NCI-H446 (cell line): ENCODE measurements around the gene DSG2.
A peak's percentile ranks its signal among the peaks of the same experiment; 100 is the strongest.

Source experiments
- DNase-seq, 2 experiments: peaks; one replicate each; lab custom pipeline; 2025; lab: John Stamatoyannopoulos, UW

The DSG2 gene

DNA sequence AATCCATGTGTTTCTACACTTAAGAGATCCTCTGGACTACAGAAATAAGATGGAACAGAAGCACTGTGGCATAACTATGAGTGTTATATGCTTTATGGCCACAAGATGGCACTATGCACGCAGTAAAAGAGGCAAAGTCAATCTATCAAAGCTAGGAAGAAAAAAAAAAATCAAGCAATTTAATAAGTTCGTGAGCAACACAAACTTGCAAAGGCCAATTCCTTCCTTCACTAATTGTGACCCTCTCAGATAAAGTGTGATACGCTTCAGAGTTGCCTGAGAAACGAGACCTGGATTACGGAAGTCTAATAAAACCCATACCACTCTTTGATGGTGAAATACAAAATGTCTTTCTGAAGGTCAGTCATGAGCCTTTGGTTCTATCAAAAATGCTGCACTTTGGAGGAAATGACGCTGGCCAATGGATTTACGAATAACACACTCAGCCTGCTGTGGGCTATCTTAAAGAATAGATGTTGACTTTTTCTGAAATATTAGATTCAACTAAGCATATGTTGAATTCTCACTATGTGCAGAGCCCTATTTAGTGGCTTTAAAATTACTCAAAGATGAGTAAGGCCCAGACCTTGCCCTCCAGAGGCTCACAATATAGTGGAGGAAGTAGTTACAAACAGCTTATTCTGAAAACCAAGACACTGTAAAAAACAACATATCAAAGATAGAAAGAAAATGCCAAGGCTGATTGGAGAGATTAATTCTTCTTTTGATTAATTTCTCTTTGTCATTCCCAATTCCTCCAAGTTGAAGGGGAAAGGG is 58.2 kb downstream of the DSG2 start:
- DNase-seq = peak; percentile 1 to 60

DNA sequence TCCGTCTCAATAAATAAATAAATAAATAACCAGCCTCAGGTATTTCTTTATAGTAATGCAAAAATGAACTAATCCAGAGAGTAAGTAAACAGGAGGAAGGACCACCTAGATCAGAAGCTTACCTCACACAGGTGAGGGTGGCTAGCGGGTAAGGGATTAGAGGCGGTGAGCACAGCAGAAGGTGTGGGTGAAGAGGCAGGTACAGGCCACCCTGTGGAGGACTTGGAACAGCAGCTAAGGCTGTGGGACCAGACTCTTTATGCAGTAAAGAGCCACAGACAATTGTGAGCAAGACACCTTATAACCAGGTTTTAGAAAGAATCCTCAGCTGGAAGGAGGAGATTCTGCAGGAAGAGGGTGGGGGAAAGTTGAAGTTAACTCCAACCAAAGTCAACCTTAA is 59.5 kb downstream of the DSG2 start:
- no peak for DNase-seq

DNA sequence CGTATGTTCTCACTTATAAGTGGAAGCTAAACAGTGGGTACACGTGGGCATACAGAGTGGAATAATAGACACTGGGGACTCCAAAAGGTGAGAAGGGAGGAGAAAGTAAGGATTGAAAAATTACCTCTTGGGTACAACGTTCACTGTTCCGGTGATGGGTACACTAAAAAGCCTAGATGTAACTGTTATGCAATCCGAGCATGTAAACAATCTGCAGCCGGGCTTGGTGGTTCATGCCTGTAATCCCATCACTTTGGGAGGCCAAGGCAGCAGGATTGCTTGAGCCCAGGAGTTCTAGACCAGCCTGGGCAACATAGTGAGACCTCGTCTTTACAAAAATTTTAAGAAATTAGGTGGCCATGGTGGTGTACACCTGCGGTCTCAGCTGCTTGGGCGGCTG is 60.6 kb downstream of the DSG2 start:
- no peak for DNase-seq

DNA sequence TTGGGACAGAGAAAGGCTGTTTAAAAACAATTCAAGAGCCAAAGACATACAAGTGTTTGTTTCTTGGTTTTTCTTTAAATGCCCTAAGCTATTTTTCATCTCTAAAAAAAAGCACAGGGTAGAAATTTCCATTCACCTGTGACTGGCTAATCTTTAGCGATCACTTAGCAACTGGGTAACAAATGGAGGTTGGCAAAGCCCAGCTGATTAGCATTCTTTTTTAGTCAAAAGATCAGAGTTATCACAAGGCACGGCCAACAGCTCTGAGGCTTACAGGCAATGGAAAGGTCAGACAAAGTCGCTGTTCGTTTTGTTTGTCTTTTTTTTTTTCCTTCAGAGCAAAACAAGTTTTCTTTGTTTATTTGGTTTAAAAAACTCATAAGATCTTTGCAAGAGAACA is 64.7 kb downstream of the DSG2 start:
- no peak for DNase-seq

DNA sequence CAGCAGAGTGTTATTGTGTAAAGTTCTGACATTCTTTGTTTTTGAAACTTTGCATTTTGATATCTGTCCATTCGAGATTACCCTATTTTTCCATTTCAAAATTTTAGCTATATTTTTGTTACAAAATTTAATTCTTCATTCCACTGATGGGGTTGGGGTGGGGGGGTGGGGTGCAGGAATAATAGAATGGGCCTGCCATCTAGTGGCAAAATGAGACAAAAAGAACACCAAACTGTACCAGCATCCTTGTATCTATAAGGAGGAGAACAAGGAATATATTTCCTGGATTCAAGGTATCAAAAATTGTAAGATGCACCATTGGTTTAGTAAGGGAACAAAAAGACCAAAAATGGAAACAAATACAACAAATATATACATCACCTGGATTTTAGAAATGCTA is 65.8 kb downstream of the DSG2 start:
- no peak for DNase-seq

DNA sequence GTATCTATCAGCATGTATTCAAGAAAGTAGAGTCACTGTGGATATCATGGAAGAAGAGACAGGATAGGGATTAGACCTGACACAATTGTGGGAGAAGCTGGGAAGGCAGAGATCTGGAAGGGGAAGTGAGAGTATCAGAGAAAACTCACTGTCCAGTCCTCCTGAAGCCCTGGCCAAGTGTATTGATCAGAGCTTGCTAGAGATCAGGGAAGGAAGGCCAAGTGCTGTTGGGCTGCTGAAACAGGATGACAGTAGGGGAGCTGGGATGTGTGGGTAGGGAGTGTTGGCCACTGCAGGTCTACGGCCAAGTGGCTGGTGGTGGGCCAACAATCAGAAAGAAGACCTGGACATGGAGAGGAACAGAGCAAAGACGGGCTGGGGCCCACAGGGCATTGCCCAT is 67.4 kb downstream of the DSG2 start:
- no peak for DNase-seq

DNA sequence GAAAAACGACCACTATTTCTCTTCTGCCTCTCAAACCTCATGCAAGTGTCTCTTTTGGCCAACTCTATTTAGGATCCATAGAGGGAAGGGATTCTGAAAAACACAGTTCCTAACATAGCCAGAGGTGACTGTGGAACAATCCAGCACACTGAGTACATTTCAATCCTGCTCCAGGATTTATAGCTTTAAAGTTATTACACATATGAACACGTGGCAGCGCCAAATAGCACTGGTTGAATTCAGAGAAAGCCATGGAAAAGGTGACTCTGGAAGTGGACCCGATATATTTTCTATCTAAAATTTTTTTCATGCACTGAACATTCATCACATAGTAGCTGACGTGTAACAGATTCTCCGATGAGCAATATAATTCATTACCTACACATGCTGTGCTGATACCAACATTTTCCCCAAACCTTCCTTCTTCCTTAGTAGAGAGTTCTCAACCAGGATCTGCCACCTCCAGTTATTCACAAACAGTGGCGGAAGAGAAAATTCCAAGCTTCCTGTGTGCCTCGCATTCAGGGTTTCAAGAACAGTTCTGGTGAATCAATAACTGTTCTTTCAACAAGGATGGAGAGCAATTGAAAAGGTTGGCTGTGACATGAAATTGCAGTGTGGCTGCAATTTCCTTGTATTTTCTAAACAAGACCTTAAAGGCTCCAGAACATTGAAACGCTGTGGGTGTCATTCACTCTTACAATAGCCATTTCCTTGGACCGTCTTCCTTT is 68.0 kb downstream of the DSG2 start:
- DNase-seq = no peak

DNA sequence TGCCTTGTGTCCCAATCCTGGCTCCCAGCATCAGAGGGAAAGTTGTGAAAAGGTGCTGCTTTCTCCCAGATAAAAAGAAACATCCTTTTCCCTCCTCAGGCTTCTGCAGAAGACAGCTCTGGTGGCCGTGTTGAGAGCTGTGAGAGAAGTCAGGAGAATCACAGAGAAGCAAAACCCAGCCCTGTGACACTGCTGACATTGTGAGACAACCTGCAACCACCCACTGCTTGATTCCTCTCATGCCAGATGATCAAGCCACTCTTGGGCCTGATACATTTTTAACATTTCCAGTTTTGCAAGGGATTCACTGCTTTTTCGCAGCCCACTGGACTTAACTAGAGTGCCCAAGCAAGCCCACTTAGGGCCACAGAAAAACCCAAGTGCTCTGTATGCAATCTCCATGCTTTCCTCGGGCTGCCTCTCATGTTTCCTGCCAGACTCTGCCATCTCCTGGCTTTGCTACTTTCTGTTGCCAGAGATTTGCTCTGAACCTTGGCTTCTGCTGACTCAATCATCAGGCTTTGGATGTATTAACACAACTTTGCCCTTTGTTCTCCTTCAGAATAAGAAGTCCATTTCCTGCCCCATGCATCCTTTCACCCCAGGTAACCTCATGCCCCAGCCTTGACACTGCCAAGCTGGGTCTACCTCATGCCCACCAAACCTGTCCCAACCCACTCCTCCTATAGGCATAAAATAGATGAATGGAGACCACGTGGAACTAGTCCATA is 68.8 kb downstream of the DSG2 start:
- no peak for DNase-seq

DNA sequence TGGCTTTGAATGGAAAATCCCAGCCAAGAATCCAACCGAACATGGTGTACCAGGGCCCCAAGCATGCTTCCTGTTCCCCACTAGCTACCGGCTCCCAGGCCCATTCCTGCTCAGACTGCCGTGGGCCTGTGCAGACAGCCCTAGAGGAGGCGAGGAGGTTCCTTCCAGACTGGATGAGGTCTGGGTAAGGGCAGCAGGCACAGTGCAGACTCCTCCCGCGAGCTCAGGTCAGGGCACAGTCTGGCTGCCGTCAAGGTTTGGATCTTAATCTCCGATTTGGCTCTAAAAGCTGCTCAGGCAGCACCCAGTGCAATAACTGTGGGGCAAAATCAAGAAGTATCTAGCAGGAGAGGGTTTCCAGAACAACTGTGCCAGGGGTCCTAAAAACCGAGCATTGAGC is 74.4 kb downstream of the DSG2 start:
- no peak for DNase-seq

- no peak for DNase-seq
These were observed 75.1 kb downstream of the DSG2 start for GRCh38 chr18:31573051-31573450.

DNA sequence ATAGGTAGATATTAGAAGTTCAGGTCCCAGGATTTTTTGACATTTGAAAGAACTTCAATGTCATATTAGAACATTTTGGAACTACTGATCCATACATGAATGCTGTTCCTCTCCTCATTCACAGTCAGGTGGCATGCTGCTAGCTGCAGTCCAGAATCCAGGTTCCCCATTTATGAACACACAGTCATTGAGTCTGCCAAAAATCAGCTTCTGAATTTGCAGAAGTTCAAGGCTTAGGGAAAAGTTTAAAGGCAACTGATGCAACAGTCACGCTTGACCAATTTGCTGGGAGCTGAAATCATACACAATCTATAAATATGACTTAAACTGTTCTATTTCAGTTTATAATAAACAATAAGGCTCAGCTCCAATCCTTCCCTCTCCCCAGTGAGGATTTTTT is 76.4 kb downstream of the DSG2 start:
- no peak for DNase-seq

GRCh38 chr18:31575515-31576257 is 77.7 kb downstream of the DSG2 start:
- no peak for DNase-seq

DNA sequence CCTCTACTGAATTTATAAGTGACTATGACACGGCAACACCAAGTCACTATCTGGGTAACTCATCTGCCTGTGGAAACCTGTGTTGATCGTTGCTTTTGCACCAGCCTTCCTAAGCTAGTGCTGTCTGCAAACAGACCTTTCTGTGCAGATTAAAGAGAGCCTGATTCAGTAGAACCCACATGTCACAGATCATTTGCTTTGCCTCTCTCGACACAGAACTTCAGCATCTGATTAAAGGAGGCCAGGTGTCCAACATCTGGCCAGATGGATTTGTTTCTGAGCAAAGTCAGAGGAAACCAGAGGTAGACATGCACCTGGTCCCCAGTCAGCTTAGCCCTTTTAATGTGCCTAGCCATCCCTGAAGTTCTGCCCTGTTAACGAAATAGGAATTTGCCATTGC is 78.7 kb downstream of the DSG2 start:
- DNase-seq = no peak

GRCh38 chr18:31577195-31577594 is 79.2 kb downstream of the DSG2 start:
- no peak for DNase-seq

- DNase-seq = no peak
These were observed 80.1 kb downstream of the DSG2 start for GRCh38 chr18:31578126-31578525.

DNA sequence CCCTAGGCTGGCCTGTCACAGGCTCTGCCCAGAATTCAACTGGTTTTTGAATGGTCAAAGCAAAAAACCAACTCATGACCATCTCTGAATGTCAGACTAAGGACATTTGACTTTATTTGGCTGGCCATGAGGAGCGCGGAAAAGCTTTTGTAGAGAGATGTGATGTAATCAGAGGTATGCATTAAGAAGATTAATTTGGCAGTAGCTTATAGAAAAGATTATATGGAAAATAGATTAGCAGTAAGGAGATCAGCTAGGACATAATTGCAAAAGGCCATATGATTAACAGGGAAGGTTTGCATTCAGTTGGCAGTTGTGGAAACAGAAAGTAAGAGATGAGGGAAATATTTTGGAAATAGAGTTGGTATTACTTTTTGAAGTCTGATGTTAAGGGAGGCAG is 81.4 kb downstream of the DSG2 start:
- DNase-seq = no peak

- DNase-seq = no peak
These were observed 83.7 kb downstream of the DSG2 start for GRCh38 chr18:31581498-31582197.

DNA sequence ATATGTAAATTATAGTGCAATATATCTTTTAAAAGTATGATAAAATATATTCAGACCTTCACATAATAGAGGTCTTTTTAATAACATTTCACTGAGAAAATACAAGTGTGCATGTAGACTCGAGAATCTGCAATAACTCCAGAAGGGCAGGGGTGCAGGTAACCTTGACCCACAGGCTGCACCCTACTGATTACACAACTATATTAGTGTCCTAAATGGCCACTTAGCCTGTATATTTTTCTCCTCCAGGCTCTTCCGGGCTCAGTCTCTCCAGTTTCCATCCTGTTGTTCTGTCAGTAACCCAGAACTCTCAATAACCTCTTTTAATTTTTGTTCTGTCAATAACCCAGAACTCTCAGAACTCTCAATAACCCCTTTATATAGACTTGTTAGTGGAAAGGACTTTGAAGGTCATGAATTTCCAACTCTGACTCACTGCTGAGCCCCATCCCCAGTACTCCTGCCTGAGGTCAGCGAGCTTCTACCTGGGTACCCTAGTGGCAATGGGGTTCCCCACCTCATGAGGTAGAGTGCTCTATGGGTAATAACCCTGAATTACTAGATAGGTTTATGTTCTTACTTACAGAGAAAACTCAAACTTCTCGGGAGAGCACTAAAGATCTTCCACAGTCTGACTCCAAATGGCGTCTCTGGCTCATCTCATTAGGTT is 85.3 kb downstream of the DSG2 start:
- no peak for DNase-seq

- no peak for DNase-seq
These were observed 88.0 kb downstream of the DSG2 start for GRCh38 chr18:31585991-31586390.

DNA sequence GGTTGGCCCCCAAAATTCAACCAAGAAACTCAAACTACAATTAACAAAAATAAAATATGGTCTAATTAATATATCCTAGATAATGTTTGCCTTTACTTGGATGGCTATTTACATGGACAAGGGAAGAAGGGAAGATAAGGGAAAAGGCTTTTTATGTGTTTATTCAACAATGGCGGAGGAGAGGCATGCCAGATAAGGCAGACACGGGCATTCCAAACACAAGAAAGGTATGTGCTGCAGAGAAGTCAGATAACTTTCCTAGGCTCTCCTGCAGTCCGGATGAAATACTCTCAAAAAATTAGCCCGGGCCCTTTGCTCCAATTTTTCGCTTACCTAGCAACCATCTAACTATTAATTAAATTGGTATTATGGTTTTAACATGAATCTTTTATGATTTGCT is 88.6 kb downstream of the DSG2 start:
- DNase-seq = no peak

DNA sequence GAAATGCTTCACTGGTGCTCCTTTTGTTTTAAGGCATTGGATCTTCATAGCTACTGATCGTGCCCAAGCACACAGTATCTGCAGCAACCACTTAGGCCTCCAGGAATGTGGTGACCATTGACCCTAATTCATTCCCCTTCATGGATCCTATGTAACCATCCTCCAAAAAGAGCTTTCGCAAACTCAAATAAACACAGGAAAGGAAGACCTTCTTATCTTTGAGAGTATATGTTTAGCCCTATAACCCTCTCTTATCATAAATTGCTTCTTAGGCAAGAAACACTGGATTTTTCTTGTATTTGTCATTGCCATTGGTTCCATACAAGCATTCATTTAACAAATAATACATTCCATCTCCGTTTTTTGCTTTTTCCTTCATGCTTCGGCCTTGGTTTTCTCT is 89.6 kb downstream of the DSG2 start:
- no peak for DNase-seq
